ENCODE results near the gene RPL15.

RPL15 gene

DNA sequence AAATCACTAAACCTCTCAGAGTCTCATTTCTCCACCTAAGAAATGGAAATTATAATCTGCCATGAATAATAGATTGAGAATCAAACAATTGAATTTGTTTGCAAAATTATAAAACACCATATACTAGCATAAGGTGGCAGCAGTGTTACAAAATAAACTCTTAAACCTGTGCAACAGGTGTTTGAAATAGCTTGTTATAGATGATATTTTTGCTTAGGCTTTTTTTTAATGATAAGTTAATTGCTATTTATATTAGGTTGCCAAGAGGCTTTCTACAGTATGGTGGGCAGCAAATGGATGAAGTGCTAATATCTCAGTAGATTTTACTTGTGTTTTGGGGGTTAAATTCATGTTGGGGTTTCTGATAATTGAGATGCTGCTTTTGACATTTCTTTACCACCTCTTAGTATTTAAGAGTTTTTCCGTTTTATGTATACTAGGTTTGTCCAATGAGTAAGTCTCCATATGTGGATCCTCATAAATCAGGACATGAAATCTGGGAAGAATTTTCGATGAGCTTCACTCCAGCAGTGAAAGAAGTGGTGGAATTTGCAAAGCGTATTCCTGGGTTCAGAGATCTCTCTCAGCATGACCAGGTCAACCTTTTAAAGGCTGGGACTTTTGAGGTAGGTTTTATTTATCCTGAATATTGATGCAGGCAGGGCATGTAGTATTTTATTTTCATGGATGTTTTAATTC, 47.8 kb downstream of the RPL15 start:
- DNase-seq: no peak

- DNase-seq: no peak
Measured at GRCh38 chr3:23966328-23966727, 49.4 kb downstream of the RPL15 start.

DNA sequence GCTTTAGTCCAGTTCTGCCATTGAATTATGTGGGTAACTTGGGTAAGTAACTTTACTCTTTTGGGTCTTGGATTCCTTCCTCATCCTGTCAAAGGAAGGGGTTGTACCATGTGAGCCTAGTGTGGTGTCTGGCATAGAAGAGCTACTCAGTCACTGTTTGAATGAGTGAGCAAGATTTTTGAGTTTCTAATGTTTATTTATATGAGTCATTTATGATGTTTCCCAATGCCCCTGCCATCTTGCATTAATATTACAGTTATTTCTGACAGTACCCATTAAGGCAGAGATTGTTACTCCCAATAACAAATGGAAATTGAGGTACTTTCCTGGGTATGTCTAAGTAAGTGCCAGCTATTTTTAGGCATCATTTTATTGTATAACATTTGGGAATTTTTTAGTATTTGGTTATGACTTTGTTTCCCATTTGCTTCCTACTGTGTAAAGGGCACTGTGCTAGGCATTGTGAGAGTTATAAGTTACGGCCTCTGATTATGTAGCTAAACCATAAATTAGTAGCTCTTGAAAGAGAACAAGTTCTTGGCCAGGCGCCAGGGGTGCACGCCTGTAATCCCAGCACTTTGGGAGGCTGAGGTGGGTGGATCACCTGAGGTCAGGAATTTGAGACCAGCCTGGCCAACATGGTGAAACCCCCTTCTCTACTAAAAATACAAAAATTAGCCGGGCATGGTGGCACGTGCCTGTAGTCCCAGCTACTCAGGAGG, 51.7 kb downstream of the RPL15 start:
- DNase-seq: no peak

DNA sequence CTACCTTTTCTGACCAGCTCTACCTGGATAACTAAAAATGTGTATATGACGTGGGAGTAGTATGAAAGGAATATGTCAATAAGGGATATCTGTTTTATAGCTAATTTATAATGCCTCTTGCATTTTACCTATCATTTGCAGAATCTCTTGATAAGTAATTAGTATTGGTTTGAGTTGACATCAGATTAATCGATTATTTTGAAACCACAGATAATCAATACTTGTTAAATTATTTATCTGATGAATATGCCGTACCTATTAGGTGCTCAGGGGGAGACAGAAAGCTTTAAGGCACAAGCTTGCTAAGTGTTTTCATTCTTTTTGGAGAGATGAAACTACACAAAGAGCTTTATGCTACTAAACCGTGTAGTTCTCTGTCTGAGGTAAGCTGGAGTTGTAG, 52.5 kb downstream of the RPL15 start:
- no peak for DNase-seq

All from activated gamma-delta T cell (primary cell).